SKM-1 treated with dmso at 0.1 percent for 144 hours (cell line): Measurements from ENCODE around the gene PFKM.
A peak's percentile ranks its signal among the peaks of the same experiment; 100 is the strongest.

Experiments
- DNase-seq: peaks from one replicate; lab custom pipeline; 2025; ENCODE audit not compliant: unreplicated experiment; lab: John Stamatoyannopoulos, UW

PFKM gene

DNA sequence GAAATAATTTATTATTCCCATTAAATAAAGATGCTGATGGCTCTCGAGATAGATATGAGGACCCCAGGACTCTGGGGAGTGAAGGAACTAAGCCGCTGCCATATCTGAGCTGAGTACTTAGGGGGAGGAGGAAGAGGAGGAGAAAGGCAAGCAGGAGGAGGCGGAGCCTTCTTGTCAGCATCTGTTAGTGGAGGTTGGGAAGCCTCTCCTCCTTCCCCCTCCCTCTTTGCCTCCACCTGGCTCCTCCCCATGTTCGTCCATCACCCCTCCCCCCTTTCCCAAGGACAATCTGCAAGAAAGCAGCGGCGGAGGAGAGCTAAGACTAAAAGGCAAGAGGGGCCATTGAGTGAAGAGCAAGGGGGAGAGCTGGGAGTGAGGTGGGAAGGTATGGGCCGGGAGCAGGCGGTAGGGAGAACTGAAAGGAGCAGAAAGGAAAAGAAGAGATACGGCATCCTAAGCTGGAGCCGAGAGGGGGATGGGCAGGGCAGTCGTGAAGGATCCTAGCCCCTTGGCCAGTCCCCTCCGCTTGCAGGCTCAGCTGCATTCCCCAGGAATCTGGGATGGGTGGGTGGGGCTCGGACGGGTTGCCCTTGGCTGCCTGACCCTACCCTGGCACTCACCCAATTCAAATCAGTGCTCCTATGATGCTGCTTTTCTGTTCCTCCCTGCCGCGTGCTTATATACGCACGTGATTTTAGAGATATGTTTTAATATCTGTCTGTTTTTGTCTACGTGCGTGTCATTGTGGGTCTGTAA is at the start of gene PFKM:
Gene PFKM, plus strand, starts transcription at position 287 of the 756 bp plus-strand sequence. CDS start 3,411 bp downstream, outside the sequence.
- peak; percentile 59 for DNase-seq

GRCh38 chr12:48070033-48070432 is 49.1 kb upstream of the PFKM start:
- DNase-seq = no peak

GRCh38 chr12:48070731-48071130 is 48.4 kb upstream of the PFKM start:
- no peak for DNase-seq

- no peak for DNase-seq
Measured at GRCh38 chr12:48071808-48072207, 47.4 kb upstream of the PFKM start.

- no peak for DNase-seq
Measured at GRCh38 chr12:48072266-48072665, 46.9 kb upstream of the PFKM start.

DNA sequence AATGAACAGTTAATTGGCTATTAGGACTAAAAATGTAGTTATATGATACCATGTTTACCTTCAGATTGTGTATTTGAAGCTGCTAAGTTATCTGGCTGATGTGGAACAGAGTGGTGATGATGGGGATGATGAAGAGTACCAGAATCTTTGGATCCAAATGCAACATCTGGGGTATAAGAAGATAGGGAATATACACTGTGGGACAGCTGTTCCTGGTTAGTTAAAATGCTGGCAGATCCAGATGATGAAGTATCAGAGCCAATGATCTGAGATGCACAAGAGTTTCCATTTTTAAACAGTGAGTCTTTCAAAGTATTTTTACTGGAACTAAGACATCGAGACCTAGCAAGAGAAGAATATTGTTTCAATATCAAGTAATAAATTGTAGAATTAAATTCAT is 44.9 kb upstream of the PFKM start:
- no peak for DNase-seq

DNA sequence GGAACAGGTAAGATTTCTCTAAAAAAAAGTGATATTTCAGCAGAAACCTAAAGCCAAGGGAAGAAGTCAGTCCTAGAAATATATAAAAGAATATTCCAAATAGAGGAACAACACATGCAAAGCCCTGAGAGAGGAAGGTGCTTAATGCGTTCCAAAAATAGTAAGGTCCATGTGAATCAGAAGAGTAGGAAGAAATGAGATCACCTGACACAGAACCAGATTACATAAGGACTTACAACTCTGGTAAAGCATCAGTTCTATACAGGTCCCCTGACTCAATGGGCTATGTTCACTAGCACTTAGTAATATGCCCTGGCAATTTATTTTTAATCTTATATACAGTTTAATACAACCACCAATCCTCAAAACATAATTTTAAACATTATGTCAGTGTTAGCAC is 43.3 kb upstream of the PFKM start:
- no peak for DNase-seq

GRCh38 chr12:48077111-48077510 is 42.1 kb upstream of the PFKM start:
- no peak for DNase-seq

DNA sequence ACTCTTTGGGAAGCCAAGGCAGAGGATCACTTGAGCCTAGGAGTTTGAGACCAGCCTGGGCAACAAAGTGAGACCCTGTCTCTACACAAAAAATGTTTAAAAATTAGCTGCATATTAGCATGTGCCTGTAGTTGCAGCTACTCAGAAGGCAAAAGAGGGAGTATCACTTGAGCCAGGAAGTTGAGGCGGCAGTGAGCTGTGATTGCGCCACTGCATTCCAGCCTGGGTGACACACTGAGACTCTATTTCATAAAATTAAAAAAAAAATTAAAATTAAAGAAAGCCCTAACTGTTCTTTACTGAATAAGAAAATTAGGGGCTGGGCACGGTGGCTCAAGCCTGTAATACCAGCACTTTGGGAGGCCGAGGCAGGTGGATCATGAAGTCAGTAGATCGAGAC is 40.3 kb upstream of the PFKM start:
- no peak for DNase-seq

DNA sequence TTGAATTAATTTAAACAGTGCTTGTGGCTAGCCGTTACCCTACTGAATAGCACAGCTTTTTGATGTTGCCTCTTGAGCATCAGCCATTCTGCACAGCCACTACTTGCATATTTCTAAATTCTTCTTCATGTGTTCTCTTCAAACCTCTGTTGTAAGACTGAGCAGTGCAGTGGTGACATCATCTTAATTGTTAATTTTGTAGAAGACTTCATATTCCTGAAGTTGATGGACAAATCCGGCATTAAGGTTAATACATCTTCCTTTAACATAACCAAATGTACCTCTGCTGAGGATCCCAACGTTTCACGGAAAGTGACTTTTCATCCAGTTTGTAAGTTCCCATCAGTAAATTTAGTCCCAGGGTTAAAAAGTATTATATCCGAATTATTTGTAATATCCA is 38.9 kb upstream of the PFKM start:
- no peak for DNase-seq

- DNase-seq = no peak
Measured at GRCh38 chr12:48080821-48081220, 38.3 kb upstream of the PFKM start.

DNA sequence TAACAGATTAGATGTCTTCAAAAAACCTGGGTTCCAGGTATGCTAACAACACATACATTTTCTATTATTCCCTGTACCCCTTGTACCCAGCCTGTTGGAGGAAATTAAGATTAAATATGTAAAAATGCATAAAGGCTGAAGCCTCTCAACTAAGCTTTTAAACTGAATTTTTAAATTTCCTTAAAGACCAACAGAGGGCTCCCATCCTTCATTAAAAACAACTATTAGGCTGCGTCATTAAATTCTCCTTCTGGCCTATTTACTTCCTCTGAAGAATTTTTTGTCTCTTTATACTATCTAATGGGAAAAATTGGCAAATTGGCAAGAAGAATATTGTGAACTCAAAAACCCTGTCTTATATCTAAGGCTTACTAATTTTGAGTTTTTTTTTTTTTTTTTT is 35.1 kb upstream of the PFKM start:
- DNase-seq = no peak

- no peak for DNase-seq
Measured at GRCh38 chr12:48084841-48085460, 34.2 kb upstream of the PFKM start.

DNA sequence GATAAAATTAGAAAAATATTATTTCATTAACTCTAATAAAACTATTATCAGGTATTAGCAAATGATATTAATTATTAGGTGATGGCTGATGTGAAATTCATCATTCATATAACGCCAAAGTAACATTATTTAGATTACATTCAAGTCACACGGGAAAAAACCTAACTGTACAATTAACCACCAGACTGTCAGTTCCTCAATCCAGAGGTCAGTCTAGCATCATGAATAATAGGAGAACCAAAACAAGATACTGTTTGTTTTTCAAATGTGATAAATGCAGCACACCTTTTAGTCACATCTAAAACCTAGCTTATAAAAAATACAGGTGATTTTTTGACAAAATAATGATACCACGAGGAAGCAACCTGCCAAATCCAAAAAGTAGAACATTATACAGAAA is 32.8 kb upstream of the PFKM start:
- DNase-seq = no peak

DNA sequence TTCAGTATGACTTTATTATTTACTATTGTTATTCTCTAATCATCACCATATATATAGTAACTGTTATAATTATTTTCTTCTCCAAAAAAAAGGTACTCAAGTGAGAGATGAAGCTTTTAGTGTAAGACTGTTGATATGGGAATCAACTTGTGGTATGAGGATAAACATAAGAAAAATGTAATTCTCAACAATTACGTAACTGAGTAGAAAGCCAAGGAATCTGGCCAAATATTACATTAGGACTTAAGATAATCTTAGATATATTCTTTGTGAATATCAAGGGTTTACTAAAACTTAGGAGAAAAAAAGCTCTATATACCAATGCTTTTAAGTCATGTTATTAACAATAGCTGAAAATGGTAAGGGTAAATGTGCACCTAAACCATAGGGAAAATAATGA is 26.6 kb upstream of the PFKM start:
- no peak for DNase-seq

- no peak for DNase-seq
Measured at GRCh38 chr12:48104531-48104930, 14.6 kb upstream of the PFKM start.

- no peak for DNase-seq
Measured at GRCh38 chr12:48105321-48105866, 13.8 kb upstream of the PFKM start.

DNA sequence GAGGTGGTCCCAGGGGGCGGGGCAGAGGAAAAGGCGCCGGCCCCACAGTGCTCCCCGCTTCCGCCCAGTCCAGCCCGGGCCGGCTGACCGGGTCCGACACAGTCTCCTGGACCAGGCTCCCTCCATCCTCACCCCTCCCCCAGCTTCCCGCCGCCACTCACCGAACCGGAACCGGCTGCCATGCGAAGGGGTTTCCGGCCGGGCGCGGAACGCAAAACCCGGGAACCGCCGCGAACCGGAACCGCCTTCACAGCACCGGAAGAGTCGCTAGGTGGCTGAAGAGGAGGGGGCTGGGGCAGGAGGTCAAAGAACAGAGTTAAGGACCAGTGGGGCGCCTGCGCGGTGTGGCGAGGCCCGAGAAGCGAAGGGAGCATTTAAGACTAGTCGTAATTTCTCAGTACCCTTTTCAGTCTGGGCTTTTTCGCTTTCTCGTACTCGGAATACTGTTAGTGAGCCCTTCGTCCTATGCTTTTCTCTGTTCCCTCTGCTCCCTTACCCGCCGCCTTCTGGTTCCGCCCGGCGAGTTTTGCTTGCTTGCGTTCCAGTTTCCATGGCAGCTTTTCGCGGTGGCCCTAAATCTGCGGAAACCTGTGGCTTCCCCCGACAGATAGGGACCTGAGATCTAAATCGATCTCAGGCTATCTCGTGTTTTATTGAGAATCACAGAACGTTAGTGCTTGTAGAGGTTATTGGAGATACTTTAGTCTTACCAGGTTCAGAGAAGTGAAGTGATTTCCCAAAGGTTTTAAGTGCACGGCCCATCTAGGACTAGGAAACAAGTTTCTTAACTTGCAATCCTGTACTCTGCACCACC is 13.1 kb upstream of the PFKM start, which contains the start of gene SENP1:
Gene SENP1, minus strand, starts transcription at position 213 of the 814 bp plus-strand sequence. CDS start 4,607 bp downstream, outside the sequence.
- peak; percentile 69 for DNase-seq

DNA sequence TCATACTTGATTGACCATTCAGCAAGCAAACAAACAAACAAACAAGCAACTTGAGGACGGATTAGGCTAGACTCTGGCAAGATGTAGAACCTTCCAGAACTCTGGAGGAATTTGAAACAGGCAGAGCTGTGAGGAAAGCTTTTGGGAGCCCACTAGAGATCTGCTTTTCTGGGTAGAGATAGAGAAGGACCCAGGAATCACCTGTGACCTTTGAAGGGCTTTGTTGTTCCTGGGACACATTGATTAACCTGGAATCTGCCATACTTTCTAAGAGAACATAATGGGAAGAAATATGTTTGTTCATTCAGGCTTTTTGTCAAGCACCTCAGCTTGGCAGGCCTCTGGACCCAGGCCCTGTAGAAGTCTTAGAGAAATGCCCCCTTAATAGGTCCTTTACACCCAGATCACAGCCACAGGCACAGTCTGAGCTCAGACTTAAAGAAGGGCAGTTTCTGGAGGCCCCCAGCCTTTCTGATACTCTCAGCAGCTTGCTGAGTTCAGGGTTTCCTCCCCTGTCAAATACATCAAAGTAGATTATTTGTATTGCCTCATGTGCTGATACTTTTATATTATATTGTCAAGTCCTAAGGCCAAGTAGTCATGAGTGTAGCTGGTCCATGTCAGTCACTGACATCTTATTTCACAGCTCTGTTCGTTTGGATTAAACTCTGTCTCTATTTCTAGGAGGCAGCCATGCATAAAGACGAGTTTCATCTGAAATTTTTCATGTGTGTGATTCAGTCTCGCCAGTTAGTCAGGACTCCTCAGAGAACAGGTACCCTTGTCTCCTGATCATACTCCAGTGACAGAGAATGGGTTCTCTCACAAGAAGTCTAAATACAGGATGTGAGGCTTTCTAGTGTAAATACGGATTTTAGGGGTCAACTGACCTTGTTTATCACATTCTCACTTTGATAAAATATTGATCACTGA is 12.2 kb upstream of the PFKM start:
- no peak for DNase-seq

DNA sequence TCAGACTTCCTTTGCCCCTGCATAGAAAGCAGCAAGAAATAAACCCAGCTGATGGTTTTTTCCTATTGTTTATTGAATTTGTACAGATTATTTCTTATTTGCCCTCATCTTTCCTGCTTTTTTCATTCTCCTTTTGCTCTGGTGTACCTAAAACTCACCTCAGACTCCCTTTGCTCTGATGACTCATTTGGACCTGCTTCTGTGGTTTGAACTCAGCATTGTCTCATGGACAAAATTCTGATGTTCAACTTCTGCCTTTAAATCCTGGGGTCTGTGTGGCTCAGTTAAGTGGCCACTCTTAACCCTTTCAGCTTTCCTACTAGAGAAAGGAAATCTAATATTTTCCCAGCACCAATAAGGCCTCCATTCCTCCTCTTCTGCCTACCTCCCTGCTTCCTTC is 9.7 kb upstream of the PFKM start:
- DNase-seq = no peak
